HG02588 (cell line): Measurements from ENCODE around the gene LARGE2.

Experiments
- ATAC-seq: cut with Tn5 transposase; IDR thresholded peaks from one replicate; pipeline ENCODE4 v1.9.1; 2021; ENCODE audit warnings: mild to moderate bottlenecking, moderate library complexity; ENCODE audit not compliant: unreplicated experiment

Gene LARGE2

GRCh38 chr11:45913942-45914635 is 8.4 kb upstream of the LARGE2 start:
- no peak for ATAC-seq

GRCh38 chr11:45915446-45915845 is 7.0 kb upstream of the LARGE2 start:
- no peak for ATAC-seq

GRCh38 chr11:45917286-45917622 is 5.2 kb upstream of the LARGE2 start:
- no peak for ATAC-seq

- peak; percentile 85 for ATAC-seq
Observed at GRCh38 chr11:45917623-45918330, 4.7 kb upstream of the LARGE2 start, which contains the start of gene PEX16. TSS of gene PEX16 (minus strand) at chr11:45917877. CDS start at chr11:45917811, 66 bp downstream.

- ATAC-seq, result peak; percentile 36
Observed at GRCh38 chr11:45918331-45918941, 4.0 kb upstream of the LARGE2 start.

GRCh38 chr11:45918962-45919675 is 3.3 kb upstream of the LARGE2 start:
- ATAC-seq, result no peak

- no peak for ATAC-seq
Observed at GRCh38 chr11:45919806-45920530, 2.5 kb upstream of the LARGE2 start.

- no peak for ATAC-seq
Observed at GRCh38 chr11:45920531-45921477, 1.7 kb upstream of the LARGE2 start.

- no peak for ATAC-seq
Observed at GRCh38 chr11:45921561-45922424, 663 bp upstream of the LARGE2 start.

GRCh38 chr11:45924036-45924915 is 1.8 kb downstream of the LARGE2 start:
- no peak for ATAC-seq

- no peak for ATAC-seq
Observed at GRCh38 chr11:45924927-45925326, 2.5 kb downstream of the LARGE2 start.

GRCh38 chr11:45925550-45925949 is 3.1 kb downstream of the LARGE2 start:
- ATAC-seq, result no peak

GRCh38 chr11:45926001-45926401 is 3.5 kb downstream of the LARGE2 start:
- ATAC-seq, result no peak

GRCh38 chr11:45926536-45927331 is 4.3 kb downstream of the LARGE2 start:
- ATAC-seq, result no peak

- no peak for ATAC-seq
Observed at GRCh38 chr11:45927332-45927683, 4.9 kb downstream of the LARGE2 start.

GRCh38 chr11:45927684-45928413 is 5.4 kb downstream of the LARGE2 start:
- ATAC-seq, result no peak
